ENCODE results near the gene SRRM3. TPM values are rescaled to one million over a fixed set of nuclear protein-coding genes. Genes with fewer than 3 reads are reported as not detected.

The SRRM3 gene, protein sequence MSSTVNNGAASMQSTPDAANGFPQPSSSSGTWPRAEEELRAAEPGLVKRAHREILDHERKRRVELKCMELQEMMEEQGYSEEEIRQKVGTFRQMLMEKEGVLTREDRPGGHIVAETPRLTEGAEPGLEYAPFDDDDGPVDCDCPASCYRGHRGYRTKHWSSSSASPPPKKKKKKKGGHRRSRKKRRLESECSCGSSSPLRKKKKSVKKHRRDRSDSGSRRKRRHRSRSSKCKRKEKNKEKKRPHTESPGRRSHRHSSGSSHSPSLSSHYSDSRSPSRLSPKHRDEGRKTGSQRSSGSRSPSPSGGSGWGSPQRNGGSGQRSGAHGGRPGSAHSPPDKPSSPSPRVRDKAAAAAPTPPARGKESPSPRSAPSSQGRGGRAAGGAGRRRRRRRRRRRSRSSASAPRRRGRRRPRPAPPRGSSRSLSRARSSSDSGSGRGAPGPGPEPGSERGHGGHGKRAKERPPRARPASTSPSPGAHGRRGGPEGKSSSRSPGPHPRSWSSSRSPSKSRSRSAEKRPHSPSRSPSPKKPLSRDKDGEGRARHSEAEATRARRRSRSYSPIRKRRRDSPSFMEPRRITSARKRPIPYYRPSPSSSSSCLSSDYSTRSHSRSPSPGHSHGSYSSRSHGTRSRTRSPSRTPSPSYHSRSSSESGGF
- total RNA-seq (2022; extraction: Qiagen RNA extraction; ENCODE audit: low read depth): 5.7 to 8.9 TPM (median 6.9 TPM) in 5 replicates

DNA sequence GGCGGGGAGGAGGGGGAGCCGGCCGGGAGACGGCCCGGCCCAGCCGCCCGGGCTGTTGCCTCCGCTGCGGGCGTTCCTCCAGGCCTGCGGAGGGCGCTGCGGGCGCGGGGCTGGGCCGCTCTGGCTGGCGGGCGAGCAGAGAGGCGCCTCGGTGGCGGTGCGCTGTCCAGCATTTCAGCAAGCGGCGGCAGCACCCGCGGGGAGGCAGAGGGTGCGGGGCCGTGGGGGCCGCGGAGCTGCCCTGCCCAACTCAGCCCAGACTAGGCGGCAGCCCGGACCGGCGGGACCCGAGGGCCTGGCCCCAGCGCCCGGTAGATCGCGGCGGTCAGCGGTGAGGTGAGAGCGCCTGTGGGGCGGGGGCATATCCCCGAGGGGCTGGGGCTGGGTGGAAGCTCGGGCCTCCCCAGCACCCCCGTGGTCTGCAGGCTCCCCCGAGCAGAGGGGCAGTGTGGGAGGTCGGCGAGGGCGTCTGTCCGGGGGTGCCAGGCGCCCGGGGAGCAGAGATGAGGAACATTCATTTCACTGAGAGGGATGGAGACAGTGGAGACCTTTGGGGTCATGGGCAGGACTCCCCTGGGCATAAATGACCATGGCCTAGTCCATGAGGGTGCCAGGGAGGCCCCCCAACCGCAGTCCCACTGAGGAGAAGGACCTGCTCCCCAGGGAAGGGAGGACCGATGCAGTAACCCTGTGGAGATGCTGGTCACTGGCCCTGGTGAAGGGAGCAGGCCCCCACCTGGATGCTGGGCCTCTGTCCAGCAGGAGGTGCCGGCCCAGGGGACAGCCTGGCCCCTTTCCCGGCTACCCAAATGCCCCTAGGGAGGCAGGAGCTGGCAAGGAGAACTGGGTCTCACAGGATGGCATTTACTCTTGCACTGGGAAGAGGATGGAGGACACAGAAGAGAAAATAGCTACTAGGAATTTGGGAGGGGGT, at the start of gene SRRM3:
Gene SRRM3, plus strand, starts transcription at position 165 of the 934 bp plus-strand sequence. CDS start 33,171 bp downstream, outside the sequence.

DNA sequence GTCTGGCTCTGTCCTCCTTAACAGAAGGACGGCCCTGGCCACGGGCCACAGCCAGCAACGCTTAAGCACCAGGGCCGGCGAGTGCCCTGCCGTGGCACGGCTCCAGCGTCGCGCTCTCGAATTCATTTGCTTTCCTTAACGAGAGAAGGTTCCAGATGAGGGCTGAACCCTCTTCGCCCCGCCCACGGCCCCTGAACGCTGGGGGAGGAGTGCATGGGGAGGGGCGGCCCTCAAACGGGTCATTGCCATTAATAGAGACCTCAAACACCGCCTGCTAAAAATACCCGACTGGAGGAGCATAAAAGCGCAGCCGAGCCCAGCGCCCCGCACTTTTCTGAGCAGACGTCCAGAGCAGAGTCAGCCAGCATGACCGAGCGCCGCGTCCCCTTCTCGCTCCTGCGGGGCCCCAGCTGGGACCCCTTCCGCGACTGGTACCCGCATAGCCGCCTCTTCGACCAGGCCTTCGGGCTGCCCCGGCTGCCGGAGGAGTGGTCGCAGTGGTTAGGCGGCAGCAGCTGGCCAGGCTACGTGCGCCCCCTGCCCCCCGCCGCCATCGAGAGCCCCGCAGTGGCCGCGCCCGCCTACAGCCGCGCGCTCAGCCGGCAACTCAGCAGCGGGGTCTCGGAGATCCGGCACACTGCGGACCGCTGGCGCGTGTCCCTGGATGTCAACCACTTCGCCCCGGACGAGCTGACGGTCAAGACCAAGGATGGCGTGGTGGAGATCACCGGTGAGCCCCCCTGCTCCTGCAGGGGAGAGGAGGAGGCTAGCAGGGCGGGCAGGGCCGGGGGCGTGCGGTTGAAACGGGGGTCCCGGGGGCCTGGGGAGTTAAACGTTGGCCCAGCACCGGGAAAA, 100.9 kb downstream of the SRRM3 start, which contains the start of gene HSPB1:
Gene HSPB1, plus strand, starts transcription at position 327 of the 855 bp plus-strand sequence. Its CDS starts 40 bp downstream, at position 367.

Other genes with a start within 250 kb of the SRRM3 start
- 29.1 to 44.9 TPM (median 41.7 TPM) in 5 replicates for gene TMEM120A, start 207.3 kb upstream of the SRRM3 start, total RNA-seq (2022; extraction: Qiagen RNA extraction; ENCODE audit: low read depth)
- 38.5 to 42.8 TPM (median 40.9 TPM) in 5 replicates for gene STYXL1, start 153.9 kb upstream of the SRRM3 start, total RNA-seq (2022; extraction: Qiagen RNA extraction; ENCODE audit: low read depth)
- 322 to 442 TPM (median 396 TPM) in 5 replicates for gene MDH2, start 153.8 kb upstream of the SRRM3 start, total RNA-seq (2022; extraction: Qiagen RNA extraction; ENCODE audit: low read depth)
- 655 to 1,187 TPM (median 1,093 TPM) in 5 replicates for gene HSPB1, start 100.8 kb downstream of the SRRM3 start, total RNA-seq (2022; extraction: Qiagen RNA extraction; ENCODE audit: low read depth)
- 151 to 243 TPM (median 234 TPM) in 5 replicates for gene YWHAG, start 157.1 kb downstream of the SRRM3 start, total RNA-seq (2022; extraction: Qiagen RNA extraction; ENCODE audit: low read depth)
- 0.83 to 1.4 TPM (median 1.2 TPM) in 5 replicates for gene SSC4D, start 207.8 kb downstream of the SRRM3 start, total RNA-seq (2022; extraction: Qiagen RNA extraction; ENCODE audit: low read depth)
- gene ZP3, start 223.1 kb downstream of the SRRM3 start, total RNA-seq (2022; extraction: Qiagen RNA extraction; ENCODE audit: low read depth): 14.4 to 21.7 TPM (median 19.4 TPM) in 5 replicates